Measurements from ENCODE around the gene MEX3D.

Gene MEX3D

DNA sequence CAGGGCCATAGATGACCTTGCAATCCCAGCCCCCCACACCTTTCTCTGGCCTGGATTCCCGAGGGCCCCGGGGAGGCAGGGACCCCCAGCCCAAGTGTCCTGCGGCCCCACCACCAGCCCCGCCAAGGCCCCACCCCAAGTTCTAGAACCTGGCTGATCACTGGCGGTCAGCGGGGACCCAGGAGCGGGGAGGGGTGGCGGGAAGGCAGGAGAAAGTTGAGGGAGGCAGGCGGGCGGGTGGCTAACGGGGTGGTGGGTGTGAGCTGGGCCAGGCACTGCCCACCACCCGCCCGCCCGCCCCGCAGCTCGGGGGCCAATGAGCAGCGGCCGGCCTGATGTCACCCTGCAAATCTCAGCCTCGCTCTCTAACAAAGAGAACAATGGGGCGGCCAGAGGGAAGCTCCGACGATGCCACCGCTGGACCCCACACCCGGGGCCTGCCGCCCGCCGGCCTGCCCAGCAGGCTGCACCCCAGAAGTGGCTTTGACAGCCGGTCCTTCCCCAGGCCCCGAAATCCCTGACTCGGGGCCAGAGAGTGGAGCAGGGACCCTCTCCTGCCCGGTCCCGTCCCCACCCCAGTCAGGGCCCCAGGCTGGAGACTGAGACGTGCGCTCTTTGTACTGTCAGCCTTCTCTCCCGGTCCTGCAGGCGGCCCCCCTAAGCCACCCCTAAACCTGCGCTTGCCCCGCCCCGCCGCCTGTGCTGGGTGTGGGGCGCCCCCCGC lies 1.6 kb downstream of the MEX3D start:
- TF ChIP-seq, protein P1, sequence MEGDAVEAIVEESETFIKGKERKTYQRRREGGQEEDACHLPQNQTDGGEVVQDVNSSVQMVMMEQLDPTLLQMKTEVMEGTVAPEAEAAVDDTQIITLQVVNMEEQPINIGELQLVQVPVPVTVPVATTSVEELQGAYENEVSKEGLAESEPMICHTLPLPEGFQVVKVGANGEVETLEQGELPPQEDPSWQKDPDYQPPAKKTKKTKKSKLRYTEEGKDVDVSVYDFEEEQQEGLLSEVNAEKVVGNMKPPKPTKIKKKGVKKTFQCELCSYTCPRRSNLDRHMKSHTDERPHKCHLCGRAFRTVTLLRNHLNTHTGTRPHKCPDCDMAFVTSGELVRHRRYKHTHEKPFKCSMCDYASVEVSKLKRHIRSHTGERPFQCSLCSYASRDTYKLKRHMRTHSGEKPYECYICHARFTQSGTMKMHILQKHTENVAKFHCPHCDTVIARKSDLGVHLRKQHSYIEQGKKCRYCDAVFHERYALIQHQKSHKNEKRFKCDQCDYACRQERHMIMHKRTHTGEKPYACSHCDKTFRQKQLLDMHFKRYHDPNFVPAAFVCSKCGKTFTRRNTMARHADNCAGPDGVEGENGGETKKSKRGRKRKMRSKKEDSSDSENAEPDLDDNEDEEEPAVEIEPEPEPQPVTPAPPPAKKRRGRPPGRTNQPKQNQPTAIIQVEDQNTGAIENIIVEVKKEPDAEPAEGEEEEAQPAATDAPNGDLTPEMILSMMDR (IDR thresholded peaks at IDR 0.05; ENCODE audit: control insufficient read depth, extremely low read depth, insufficient read depth), result no peak
- H3K4me3 ChIP-seq (ENCODE audit: low read depth, low read length), result peak overlapping the region; percentile 65
- DNase-seq (ENCODE audit: low read depth), result peak; percentile 18

DNA sequence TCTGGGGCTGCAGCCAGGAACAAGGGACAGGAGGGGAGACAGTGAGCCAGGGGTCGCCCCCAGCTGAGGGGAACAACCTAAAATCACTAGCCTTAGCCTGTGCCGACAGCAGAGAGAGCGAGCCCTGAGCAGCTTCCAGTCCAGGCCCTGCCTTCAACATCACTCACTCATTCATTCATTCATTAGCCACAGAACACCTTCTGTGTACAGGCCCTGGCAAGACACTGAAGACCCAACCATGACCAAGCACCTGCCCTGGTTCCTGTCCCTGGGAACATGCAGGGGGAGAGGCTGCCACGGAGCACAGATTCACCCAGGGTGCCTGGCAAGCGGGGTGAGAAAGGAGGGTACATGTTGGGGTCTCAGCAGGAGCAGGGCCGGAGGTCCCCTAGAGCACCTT lies 4.9 kb downstream of the MEX3D start:
- TF ChIP-seq, protein P1 (IDR thresholded peaks at IDR 0.05; ENCODE audit: control insufficient read depth, extremely low read depth, insufficient read depth), result no peak
- H3K4me3 ChIP-seq (ENCODE audit: low read depth, low read length), result no peak overlapping the region
- DNase-seq (ENCODE audit: low read depth), result no peak

DNA sequence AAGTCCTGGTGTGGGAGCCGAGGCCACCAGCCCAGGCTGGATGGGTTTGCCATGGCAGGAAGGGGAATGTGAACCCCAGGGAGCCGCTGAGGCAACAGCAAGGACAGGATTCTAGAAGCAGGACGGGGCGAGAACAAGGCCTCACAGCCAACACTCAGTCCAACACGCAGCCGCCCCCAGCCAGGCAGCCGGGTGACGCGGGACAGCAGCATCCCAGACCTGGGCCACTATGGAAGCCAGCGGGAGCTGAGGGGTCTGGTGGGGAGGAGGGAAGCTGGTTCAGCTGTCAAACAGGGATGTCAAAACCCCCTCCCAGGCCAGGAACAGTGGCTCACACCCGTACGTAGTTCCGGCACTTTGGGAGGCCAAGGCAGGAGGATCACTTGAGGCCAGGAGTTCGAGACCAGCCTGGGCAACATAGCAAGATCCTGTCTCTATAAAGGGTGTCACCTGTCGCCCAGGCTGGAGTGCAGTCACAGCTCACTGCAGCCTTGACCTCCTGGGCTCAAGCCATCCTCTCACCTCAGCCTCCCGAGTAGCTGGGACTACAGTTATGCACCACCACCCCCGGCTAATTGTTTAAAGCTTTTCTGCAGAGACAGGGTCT lies 6.8 kb downstream of the MEX3D start:
- TF ChIP-seq, protein P1 (IDR thresholded peaks at IDR 0.05; ENCODE audit: control insufficient read depth, extremely low read depth, insufficient read depth), result no peak
- H3K4me3 ChIP-seq (ENCODE audit: low read depth, low read length), result no peak overlapping the region
- DNase-seq (ENCODE audit: low read depth), result no peak

DNA sequence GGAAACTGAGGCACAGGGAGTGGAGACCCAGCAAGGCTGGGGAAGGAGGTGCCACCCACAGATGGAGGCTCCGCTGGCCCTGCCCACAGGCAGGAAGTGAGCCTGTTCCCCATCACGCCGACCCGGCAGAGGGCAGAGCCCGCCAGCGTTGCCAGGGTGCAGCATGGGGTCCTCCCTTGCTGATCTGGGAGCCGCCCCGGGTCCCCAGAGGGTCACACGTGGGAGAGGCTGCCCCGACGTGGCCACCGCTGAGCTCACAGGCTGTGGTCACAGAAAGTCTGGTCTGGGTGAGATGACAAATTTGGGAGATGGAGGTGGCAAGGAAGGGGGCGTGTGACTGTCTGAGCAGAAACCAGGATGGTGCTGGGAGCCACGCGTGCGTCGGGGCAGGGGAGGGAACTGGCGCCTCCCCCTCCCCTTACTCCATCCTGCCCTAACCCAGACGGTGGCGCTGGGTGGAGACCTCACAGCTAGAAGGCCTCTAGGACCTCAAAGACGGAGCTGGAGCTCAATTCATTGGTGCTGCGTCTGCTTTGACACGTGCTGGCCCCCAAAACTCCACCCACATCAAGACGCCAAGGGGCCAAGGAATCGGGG lies 7.7 kb downstream of the MEX3D start:
- no peak for DNase-seq (ENCODE audit: low read depth)
- TF ChIP-seq, protein P1 (IDR thresholded peaks at IDR 0.05; ENCODE audit: control insufficient read depth, extremely low read depth, insufficient read depth), result no peak
- no peak overlapping the region for H3K4me3 ChIP-seq (ENCODE audit: low read depth, low read length)

DNA sequence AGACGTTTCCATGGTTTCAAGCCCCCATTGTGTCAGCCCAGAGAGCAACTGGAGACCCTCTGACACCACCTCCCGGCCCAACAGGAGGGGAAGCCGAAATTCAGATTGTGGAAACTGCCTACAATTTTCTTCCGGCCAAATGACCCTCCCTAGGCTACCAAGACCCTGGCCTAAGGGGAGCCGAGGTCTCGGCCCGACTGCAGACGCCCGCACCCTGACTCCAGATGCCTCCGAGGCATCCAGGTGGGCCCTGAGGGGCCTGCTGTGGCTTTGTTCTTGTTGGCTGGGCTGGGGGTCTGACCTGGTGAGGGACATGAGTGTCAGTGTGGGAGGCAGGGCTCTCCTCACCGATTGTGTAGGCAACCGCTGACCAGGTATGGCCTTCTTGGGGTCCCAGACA lies 9.6 kb downstream of the MEX3D start:
- no peak overlapping the region for H3K4me3 ChIP-seq (ENCODE audit: low read depth, low read length)
- TF ChIP-seq, protein P1 (IDR thresholded peaks at IDR 0.05; ENCODE audit: control insufficient read depth, extremely low read depth, insufficient read depth), result no peak
- no peak for DNase-seq (ENCODE audit: low read depth)

DNA sequence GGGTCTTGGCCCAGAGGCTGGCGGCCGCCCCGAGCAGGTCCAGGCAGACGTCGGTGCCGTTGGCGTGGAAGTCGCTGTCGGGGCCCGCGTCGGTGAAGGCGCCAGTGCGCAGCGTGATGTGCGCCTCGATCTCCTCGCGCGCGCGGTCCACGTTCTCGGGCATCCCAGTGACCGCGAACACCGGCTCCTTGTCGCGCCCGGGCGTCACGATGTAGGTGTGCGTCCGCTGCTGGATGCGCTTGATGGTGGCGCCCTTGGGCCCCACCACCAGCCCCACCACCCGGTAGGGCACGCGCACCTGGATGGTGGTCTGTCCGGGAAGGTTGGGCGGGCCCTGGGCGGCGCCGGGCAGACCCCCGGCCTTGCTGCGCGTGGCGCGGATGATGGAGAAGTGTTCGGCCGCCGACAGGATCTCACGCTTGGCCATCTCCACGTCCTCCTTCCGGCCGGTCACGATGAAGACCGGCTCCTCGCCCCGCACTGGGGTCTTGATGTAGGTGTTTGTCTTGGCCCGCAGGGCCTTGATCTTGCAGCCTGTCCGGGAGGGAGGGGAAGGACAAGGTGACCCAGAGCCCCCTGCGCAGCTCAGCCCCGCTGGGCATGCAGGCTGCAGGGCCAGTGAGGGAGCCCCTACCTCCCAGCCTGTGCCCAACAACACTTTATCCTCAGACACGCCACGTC lies 11.6 kb downstream of the MEX3D start:
- H3K4me3 ChIP-seq (ENCODE audit: low read depth, low read length), result no peak overlapping the region
- DNase-seq (ENCODE audit: low read depth), result no peak
- TF ChIP-seq, protein P1 (IDR thresholded peaks at IDR 0.05; ENCODE audit: control insufficient read depth, extremely low read depth, insufficient read depth), result no peak
